Measurements from ENCODE around the gene TRIM29.

Gene TRIM29

GRCh38 chr11:120107692-120108091, 30.2 kb downstream of the TRIM29 start:
- TF ChIP-seq CTCF (conservative IDR thresholded peaks at IDR 0.05; ENCODE audit: control insufficient read depth, insufficient read depth, low read depth, low read length), result no peak
- no peak for DNase-seq (ENCODE audit: low read depth)
- no peak overlapping the region for H3K4me3 ChIP-seq (ENCODE audit: control insufficient read depth, low read depth, low read length)

GRCh38 chr11:120106354-120107150, 31.4 kb downstream of the TRIM29 start:
- no peak for TF ChIP-seq CTCF (conservative IDR thresholded peaks at IDR 0.05; ENCODE audit: control insufficient read depth, insufficient read depth, low read depth, low read length)
- DNase-seq (ENCODE audit: low read depth), result no peak
- no peak overlapping the region for H3K4me3 ChIP-seq (ENCODE audit: control insufficient read depth, low read depth, low read length)

- no peak for TF ChIP-seq CTCF (conservative IDR thresholded peaks at IDR 0.05; ENCODE audit: control insufficient read depth, insufficient read depth, low read depth, low read length)
- DNase-seq (ENCODE audit: low read depth), result no peak
- no peak overlapping the region for H3K4me3 ChIP-seq (ENCODE audit: control insufficient read depth, low read depth, low read length)
Measured at GRCh38 chr11:120105576-120105975, 32.3 kb downstream of the TRIM29 start.

- TF ChIP-seq CTCF (conservative IDR thresholded peaks at IDR 0.05; ENCODE audit: control insufficient read depth, insufficient read depth, low read depth, low read length), result no peak
- no peak for DNase-seq (ENCODE audit: low read depth)
- H3K4me3 ChIP-seq (ENCODE audit: control insufficient read depth, low read depth, low read length), result no peak overlapping the region
Measured at GRCh38 chr11:120104041-120104565, 33.8 kb downstream of the TRIM29 start.

- no peak for DNase-seq (ENCODE audit: low read depth)
- no peak for TF ChIP-seq CTCF (conservative IDR thresholded peaks at IDR 0.05; ENCODE audit: control insufficient read depth, insufficient read depth, low read depth, low read length)
- H3K4me3 ChIP-seq (ENCODE audit: control insufficient read depth, low read depth, low read length), result no peak overlapping the region
Measured at GRCh38 chr11:120102864-120103122, 35.1 kb downstream of the TRIM29 start.

GRCh38 chr11:120102050-120102863, 35.7 kb downstream of the TRIM29 start:
- no peak for TF ChIP-seq CTCF (conservative IDR thresholded peaks at IDR 0.05; ENCODE audit: control insufficient read depth, insufficient read depth, low read depth, low read length)
- DNase-seq (ENCODE audit: low read depth), result no peak

More at GRCh38 chr11:120102050-120102863, 35.7 kb downstream of the TRIM29 start:
- no peak overlapping the region for H3K4me3 ChIP-seq (ENCODE audit: control insufficient read depth, low read depth, low read length)

All from fibroblast of mammary gland (primary cell).